ENCODE measurements around the gene CA9. TPM values are rescaled to one million over a fixed set of nuclear protein-coding genes. Genes with fewer than 3 reads are reported as not detected.

Gene CA9
- total and polyA plus RNA-seq, 9 of the 15 experiments (the other 6 are each of a cell fraction or from before 2014, with no cell fraction given): 0.15 to 10.6 (median 0.60) TPM; not detected in 4

GRCh38 chr9:35685506-35685905, 11.8 kb downstream of the CA9 start:
- DNase-seq (ENCODE audit: extremely low read depth in 1 of 4, low spot score in 3 of 4) (no peak), FAIRE-seq (no peak), ATAC-seq (no peak)
- Histone ChIP-seq H3K9me3 (replicated peaks; ENCODE audit: control insufficient read depth, insufficient read depth, low read depth, low read length) (no peaks in the 10 kb centered on the region), H3K9ac (ENCODE audit: insufficient read depth in 1 of 2, low read depth in 2 of 2, low read length in 2 of 2) (peak overlapping the region in 1 of 2 experiments; percentile 20; a peak in 1 of 4 replicates), H4K20me1 (replicated peaks; ENCODE audit: control insufficient read depth, insufficient read depth, low read length) (no peaks in the 10 kb centered on the region), H3K4me1 (replicated peaks in 1 of 2; ENCODE audit: control insufficient read depth in 2 of 2, insufficient read depth in 2 of 2, low read length in 2 of 2) (peaks cover 13 to 16% of the 10 kb centered on the region in 2 experiments; a peak in 4 of 5 replicates), H3K9me1 (ENCODE audit: control insufficient read depth, insufficient read depth, low read length) (no peaks in the 10 kb centered on the region), H3K36me3 (ENCODE audit: control insufficient read depth, insufficient read depth, low read length) (peaks cover 7% of the 10 kb centered on the region; the same call in 2 of the 3 replicates), H3K4me3 (no peak overlapping the region), H3K27ac (ENCODE audit: extremely low read depth, low read depth, low read length) (no peak overlapping the region), H3K79me2 (ENCODE audit: control insufficient read depth, insufficient read depth, low read length) (no peaks in the 10 kb centered on the region), H2AFZ (ENCODE audit: low read depth, low read length) (no peak overlapping the region), H3K27me3 (ENCODE audit: control insufficient read depth in 2 of 2, insufficient read depth in 2 of 2, low read length in 2 of 2) (no peaks in the 10 kb centered on the region), H3K4me2 (ENCODE audit: insufficient read depth, low read length) (no peak overlapping the region)
- 72% methylated on average over 4 of the region's 13 CpGs for WGBS (ENCODE audit: insufficient coverage, low coverage, missing lambda C conversion rate)
- ChIA-PET POLR2A (interaction anchor here (1.1 to 1.3 kb wide), 2 partner anchors 9 to 127 kb away, joined by 4 to 5 read pairs; partner anchors contain the start of gene SPAG8), CTCF (ENCODE audit: low intra/inter-chr PET ratio) (no interaction called here)
- no TSS peak for BruUV-seq (replicated peaks)
- intact Hi-C loops (cut with micrococcal nuclease) (no loop called here), in situ Hi-C loops (cut with MboI) (no loop called here)
- no peak for TF ChIP-seq DDX20 (tag; IDR thresholded peaks at IDR 0.05; ENCODE audit: low read depth)
- TF ChIP-seq RCOR1 (IDR thresholded peaks at IDR 0.05; ENCODE audit: borderline replicate concordance in 1 of 2, low read depth in 2 of 2, low read length in 2 of 2): peak in 1 of 2 experiments; percentile 61; a peak in 2 of 4 replicates
- 0 out of 2 replicates have a peak, but pooled peaks have one; percentile 27 for TF ChIP-seq NR2C2 (CRISPR knock-in tag; IDR thresholded peaks at IDR 0.05)
- peak; percentile 17; the same call in 1 of the 2 replicates for TF ChIP-seq NR2C2 (tag; IDR thresholded peaks at IDR 0.05)
- TF ChIP-seq NFIC (IDR thresholded peaks at IDR 0.05): no peak
- TF ChIP-seq ZBTB12 (CRISPR knock-in tag; IDR thresholded peaks at IDR 0.05): no peak
- TF ChIP-seq NCOA6 (IDR thresholded peaks at IDR 0.05): no peak
- TF ChIP-seq E2F4 (CRISPR knock-in tag; IDR thresholded peaks at IDR 0.05; ENCODE audit: low read depth): no peak
- TF ChIP-seq ERF (CRISPR knock-in tag; IDR thresholded peaks at IDR 0.05): no peak
- peak; percentile 76 for TF ChIP-seq NR2C1 (IDR thresholded peaks at IDR 0.05)
- peak; percentile 80 for TF ChIP-seq NR2C1 (tag; IDR thresholded peaks at IDR 0.05)
- TF ChIP-seq POLR2A (conservative IDR thresholded peaks at IDR 0.05): no peak
- TF ChIP-seq PYGO2 (tag; IDR thresholded peaks at IDR 0.05): no peak

Measured in K562 (cell line).